Liver (tissue), 9 donors: ENCODE results near the gene NIM1K. TPM values are rescaled to one million over a fixed set of nuclear protein-coding genes. Genes with fewer than 3 reads are reported as not detected.

Experiments
- DNase-seq: peaks from one replicate; pipeline ENCODE4 v3.0.0-alpha.2; 2017; ENCODE audit warnings: low spot score
- H3K27ac ChIP-seq, 2 donors: one replicate each; pipeline ENCODE4 v1.7.0; 2013; ENCODE audit warnings: inconsistent platforms in 2 of 2, low read length in 2 of 2, control low read depth in 1 of 2, low read depth in 1 of 2, mild to moderate bottlenecking in 1 of 2
- H3K27me3 ChIP-seq, 4 donors: one replicate each; pipeline versions ENCODE4 v1.6.1 to v1.7.0; 2013; ENCODE audit warnings: low read length in 3 of 4, inconsistent platforms in 1 of 4, mild to moderate bottlenecking in 1 of 4, moderate library complexity in 1 of 4; ENCODE audit not compliant: control insufficient read depth in 4 of 4, insufficient read depth in 4 of 4
- H3K36me3 ChIP-seq, 4 donors: one replicate each; pipeline versions ENCODE4 v1.6.1 to v1.7.0; 2013; ENCODE audit warnings: low read length in 3 of 4, mild to moderate bottlenecking in 3 of 4, low read depth in 1 of 4, moderate library complexity in 1 of 4; ENCODE audit not compliant: control insufficient read depth in 4 of 4, insufficient read depth in 3 of 4
- H3K4me1 ChIP-seq, 4 donors: one replicate each; pipeline versions ENCODE4 v1.6.1 to v1.7.0; 2013; ENCODE audit warnings: low read length in 3 of 4, mild to moderate bottlenecking in 3 of 4, moderate library complexity in 1 of 4; ENCODE audit not compliant: control insufficient read depth in 4 of 4, insufficient read depth in 4 of 4
- H3K4me3 ChIP-seq, 3 donors: one replicate each; pipeline versions ENCODE4 v1.6.1 to v1.7.0; 2013; ENCODE audit warnings: low read length in 3 of 3, control low read depth in 1 of 3, low read depth in 1 of 3, mild to moderate bottlenecking in 1 of 3
- H3K9ac ChIP-seq, 2 donors: one replicate each; pipeline ENCODE4 v1.7.0; 2013; ENCODE audit warnings: low read length in 2 of 2, mild to moderate bottlenecking in 2 of 2, moderate library complexity in 2 of 2, control low read depth in 1 of 2, low read depth in 1 of 2
- H3K9me3 ChIP-seq, 4 donors: one replicate each; pipeline versions ENCODE4 v1.6.1 to v1.7.0; 2013; ENCODE audit warnings: low read length in 3 of 4; ENCODE audit not compliant: control insufficient read depth in 4 of 4
- EGR1 ChIP-seq, 2 donors: IDR thresholded peaks; 2 replicates each; pipeline ENCODE4 v1.6.1; 2016 to 2018; ENCODE audit warnings: antibody characterized with exemption in 2 of 2, low read depth in 2 of 2
- FOXA1 ChIP-seq: IDR thresholded peaks from 2 replicates; pipeline ENCODE4 v1.6.1; 2016; ENCODE audit warnings: antibody characterized with exemption
- FOXA2 ChIP-seq: IDR thresholded peaks from 2 replicates; pipeline ENCODE4 v1.6.1; 2016; ENCODE audit warnings: antibody characterized with exemption
- GABPA ChIP-seq, 2 donors: IDR thresholded peaks in 1 of 2; conservative IDR thresholded peaks in 1 of 2; 2 replicates each; pipeline ENCODE4 v1.6.1; 2016; ENCODE audit warnings: antibody characterized with exemption in 2 of 2, mild to moderate bottlenecking in 1 of 2, moderate library complexity in 1 of 2
- HNF4A ChIP-seq, 2 donors: conservative IDR thresholded peaks; 2 replicates each; pipeline ENCODE4 v1.6.1; 2016; ENCODE audit warnings: antibody characterized with exemption in 2 of 2, mild to moderate bottlenecking in 2 of 2
- HNF4G ChIP-seq: IDR thresholded peaks from 2 replicates; pipeline ENCODE4 v1.6.1; 2016; ENCODE audit warnings: antibody characterized with exemption
- JUND ChIP-seq, 2 donors: IDR thresholded peaks; 2 replicates each; pipeline ENCODE4 v1.6.1; 2016; ENCODE audit warnings: antibody characterized with exemption in 2 of 2
- NR2F2 ChIP-seq: IDR thresholded peaks from 2 replicates; pipeline ENCODE4 v1.6.1; 2016; ENCODE audit warnings: antibody characterized with exemption
- RAD21 ChIP-seq, 2 donors: IDR thresholded peaks; 2 replicates each; pipeline ENCODE4 v1.6.1; 2016; ENCODE audit warnings: antibody characterized with exemption in 2 of 2, mild to moderate bottlenecking in 2 of 2
- RXRA ChIP-seq, 2 donors: IDR thresholded peaks; 2 replicates each; pipeline ENCODE4 v1.6.1; 2017 to 2018; ENCODE audit warnings: antibody characterized with exemption in 2 of 2, mild to moderate bottlenecking in 1 of 2
- SP1 ChIP-seq: IDR thresholded peaks from 2 replicates; pipeline ENCODE4 v1.6.1; 2018; ENCODE audit warnings: antibody characterized with exemption, mild to moderate bottlenecking
- TAF1 ChIP-seq: conservative IDR thresholded peaks from 2 replicates; pipeline ENCODE4 v1.6.1; 2016; ENCODE audit warnings: antibody characterized with exemption, mild to moderate bottlenecking
- YY1 ChIP-seq: IDR thresholded peaks from 2 replicates; pipeline ENCODE4 v1.6.1; 2016; ENCODE audit warnings: antibody characterized with exemption, mild to moderate bottlenecking
- WGBS: extraction: QIAGEN DNeasy Blood & Tissue Kit; methylation state at CpG from one replicate; pipeline ENCODE4 v1.1.7; 2013; 5-methylcytosine and 5-hydroxymethylcytosine counted together
- polyA plus RNA-seq, 2 donors: library from polyadenylated mRNA; stranded (reverse) in 1 of 2; unstranded in 1 of 2; fragments of 200-250 nt in 1 of 2; fragments of >200 nt in 1 of 2; fragmentation: Nextera tagmentation in 1 of 2; extraction: Ambion mirVana in 1 of 2; gene quantifications; one replicate each; pipeline versions ENCODE4 v1.2.1 to v1.2.3, GENCODE V29; 2013 to 2015
- total RNA-seq, 2 donors: library from RNA; depleted of rRNA; stranded (reverse); fragments of >200 nt; gene quantifications; one replicate each; pipeline ENCODE4 v1.2.3, GENCODE V29; 2014
- TF ChIP-seq, protein P1 (sequence below): IDR thresholded peaks from 2 replicates; pipeline ENCODE4 v1.6.1; 2016; ENCODE audit warnings: antibody characterized with exemption
- TF ChIP-seq, protein P2 (sequence below): IDR thresholded peaks from 2 replicates; pipeline ENCODE4 v1.6.1; 2016; ENCODE audit warnings: antibody characterized with exemption
- TF ChIP-seq, protein P3 (sequence below): fragments of 150-350 bp; IDR thresholded peaks from 2 replicates; pipeline ENCODE4 v1.5.1; 2017; ENCODE audit warnings: improper control_type of control experiment, low read depth, low read length; ENCODE audit not compliant: missing input control
- TF ChIP-seq, protein P4 (sequence below): IDR thresholded peaks from 2 replicates; pipeline ENCODE4 v1.6.1; 2016; ENCODE audit warnings: antibody characterized with exemption, mild to moderate bottlenecking
- TF ChIP-seq, protein P5 (sequence below): IDR thresholded peaks from 2 replicates; pipeline ENCODE4 v1.6.1; 2016; ENCODE audit warnings: antibody characterized with exemption
- donor health status: healthy.
- donor health status: healthy.
- donor health status: healthy.
- donor health status: healthy.
- donor health status: healthy.

The NIM1K gene
- total and polyA plus RNA-seq, 4 donors, result 0.07 to 0.15 TPM; not detected in 2

DNA sequence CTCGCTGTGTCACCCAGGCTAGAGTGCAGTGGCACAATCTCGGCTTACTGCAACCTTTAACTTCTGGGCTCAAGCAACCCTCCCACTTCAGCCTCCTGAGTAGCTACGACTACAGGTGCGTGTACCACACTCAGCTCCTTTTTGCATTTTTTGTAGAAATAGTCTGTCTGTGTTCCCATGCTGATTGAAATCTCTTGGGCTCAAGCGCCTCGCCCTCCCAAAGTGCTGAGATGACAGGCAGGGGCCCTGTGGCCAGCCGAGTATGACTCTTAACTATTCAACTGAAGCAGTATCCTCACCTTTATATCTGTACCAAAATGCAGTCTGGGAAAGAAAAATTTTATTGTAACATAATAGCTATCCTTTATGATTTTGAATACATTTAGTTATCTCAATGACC is 12.2 kb upstream of the NIM1K start:
- H3K36me3 ChIP-seq, result peaks cover 0 to 8% (median 3%) of the 10 kb centered on the region in 4 donors
- DNase-seq, result no peak
- H3K9ac ChIP-seq, result no peak overlapping the region
- no peaks in the 10 kb centered on the region for H3K9me3 ChIP-seq
- H3K27me3 ChIP-seq, result no peaks in the 10 kb centered on the region
- no peak overlapping the region for H3K4me3 ChIP-seq
- WGBS, result 95% methylated on average over 7 of the region's 7 CpGs
- no peak for TF ChIP-seq HNF4A (conservative IDR thresholded peaks at IDR 0.05)
- TF ChIP-seq, protein P1, sequence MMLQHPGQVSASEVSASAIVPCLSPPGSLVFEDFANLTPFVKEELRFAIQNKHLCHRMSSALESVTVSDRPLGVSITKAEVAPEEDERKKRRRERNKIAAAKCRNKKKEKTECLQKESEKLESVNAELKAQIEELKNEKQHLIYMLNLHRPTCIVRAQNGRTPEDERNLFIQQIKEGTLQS, result no peak
- TF ChIP-seq EGR1 (IDR thresholded peaks at IDR 0.05; ENCODE audit: low read depth in 2 of 2), result no peak
- TF ChIP-seq, protein P2, sequence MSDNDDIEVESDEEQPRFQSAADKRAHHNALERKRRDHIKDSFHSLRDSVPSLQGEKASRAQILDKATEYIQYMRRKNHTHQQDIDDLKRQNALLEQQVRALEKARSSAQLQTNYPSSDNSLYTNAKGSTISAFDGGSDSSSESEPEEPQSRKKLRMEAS, result no peak
- no peak for TF ChIP-seq GABPA (IDR thresholded peaks at IDR 0.05 in 1 of 2, conservative IDR thresholded peaks at IDR 0.05 in 1 of 2)
- TF ChIP-seq, protein P3, sequence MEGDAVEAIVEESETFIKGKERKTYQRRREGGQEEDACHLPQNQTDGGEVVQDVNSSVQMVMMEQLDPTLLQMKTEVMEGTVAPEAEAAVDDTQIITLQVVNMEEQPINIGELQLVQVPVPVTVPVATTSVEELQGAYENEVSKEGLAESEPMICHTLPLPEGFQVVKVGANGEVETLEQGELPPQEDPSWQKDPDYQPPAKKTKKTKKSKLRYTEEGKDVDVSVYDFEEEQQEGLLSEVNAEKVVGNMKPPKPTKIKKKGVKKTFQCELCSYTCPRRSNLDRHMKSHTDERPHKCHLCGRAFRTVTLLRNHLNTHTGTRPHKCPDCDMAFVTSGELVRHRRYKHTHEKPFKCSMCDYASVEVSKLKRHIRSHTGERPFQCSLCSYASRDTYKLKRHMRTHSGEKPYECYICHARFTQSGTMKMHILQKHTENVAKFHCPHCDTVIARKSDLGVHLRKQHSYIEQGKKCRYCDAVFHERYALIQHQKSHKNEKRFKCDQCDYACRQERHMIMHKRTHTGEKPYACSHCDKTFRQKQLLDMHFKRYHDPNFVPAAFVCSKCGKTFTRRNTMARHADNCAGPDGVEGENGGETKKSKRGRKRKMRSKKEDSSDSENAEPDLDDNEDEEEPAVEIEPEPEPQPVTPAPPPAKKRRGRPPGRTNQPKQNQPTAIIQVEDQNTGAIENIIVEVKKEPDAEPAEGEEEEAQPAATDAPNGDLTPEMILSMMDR, result no peak
- TF ChIP-seq FOXA1, result no peak
- no peak for TF ChIP-seq JUND (IDR thresholded peaks at IDR 0.05)
- TF ChIP-seq RAD21 (IDR thresholded peaks at IDR 0.05), result no peak
- TF ChIP-seq HNF4G, result no peak
- TF ChIP-seq TAF1, result no peak
- TF ChIP-seq RXRA (IDR thresholded peaks at IDR 0.05), result no peak
- no peak for TF ChIP-seq SP1
- TF ChIP-seq, protein P4, sequence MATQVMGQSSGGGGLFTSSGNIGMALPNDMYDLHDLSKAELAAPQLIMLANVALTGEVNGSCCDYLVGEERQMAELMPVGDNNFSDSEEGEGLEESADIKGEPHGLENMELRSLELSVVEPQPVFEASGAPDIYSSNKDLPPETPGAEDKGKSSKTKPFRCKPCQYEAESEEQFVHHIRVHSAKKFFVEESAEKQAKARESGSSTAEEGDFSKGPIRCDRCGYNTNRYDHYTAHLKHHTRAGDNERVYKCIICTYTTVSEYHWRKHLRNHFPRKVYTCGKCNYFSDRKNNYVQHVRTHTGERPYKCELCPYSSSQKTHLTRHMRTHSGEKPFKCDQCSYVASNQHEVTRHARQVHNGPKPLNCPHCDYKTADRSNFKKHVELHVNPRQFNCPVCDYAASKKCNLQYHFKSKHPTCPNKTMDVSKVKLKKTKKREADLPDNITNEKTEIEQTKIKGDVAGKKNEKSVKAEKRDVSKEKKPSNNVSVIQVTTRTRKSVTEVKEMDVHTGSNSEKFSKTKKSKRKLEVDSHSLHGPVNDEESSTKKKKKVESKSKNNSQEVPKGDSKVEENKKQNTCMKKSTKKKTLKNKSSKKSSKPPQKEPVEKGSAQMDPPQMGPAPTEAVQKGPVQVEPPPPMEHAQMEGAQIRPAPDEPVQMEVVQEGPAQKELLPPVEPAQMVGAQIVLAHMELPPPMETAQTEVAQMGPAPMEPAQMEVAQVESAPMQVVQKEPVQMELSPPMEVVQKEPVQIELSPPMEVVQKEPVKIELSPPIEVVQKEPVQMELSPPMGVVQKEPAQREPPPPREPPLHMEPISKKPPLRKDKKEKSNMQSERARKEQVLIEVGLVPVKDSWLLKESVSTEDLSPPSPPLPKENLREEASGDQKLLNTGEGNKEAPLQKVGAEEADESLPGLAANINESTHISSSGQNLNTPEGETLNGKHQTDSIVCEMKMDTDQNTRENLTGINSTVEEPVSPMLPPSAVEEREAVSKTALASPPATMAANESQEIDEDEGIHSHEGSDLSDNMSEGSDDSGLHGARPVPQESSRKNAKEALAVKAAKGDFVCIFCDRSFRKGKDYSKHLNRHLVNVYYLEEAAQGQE, result no peak
- TF ChIP-seq NR2F2, result no peak
- no peak for TF ChIP-seq FOXA2
- no peak for TF ChIP-seq YY1
- H3K4me1 ChIP-seq, result no peaks in the 10 kb centered on the region
- no peak overlapping the region for H3K27ac ChIP-seq

DNA sequence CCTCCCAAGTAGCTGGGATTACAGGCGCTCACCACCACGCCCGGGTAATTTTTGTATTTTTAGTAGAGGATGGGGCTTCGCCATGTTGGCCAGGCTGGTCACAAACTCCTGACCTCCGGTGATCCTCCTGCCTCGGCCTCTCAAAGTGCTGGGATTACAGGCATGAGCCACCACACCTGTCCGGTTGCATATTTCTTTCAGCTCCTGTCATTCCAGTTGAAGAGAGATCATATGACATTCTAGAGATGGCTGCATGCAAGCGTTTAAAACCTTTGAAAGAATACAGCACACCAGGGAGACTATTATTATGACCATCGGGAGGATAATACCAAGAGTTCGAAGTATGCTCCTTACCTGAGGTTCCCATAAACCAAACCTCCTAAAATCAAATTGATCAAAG is 9.6 kb upstream of the NIM1K start:
- TF ChIP-seq HNF4G (no peak), FOXA2 (no peak), EGR1 (IDR thresholded peaks at IDR 0.05; ENCODE audit: low read depth in 2 of 2) (no peak), RAD21 (IDR thresholded peaks at IDR 0.05) (no peak), RXRA (IDR thresholded peaks at IDR 0.05) (no peak), GABPA (IDR thresholded peaks at IDR 0.05 in 1 of 2, conservative IDR thresholded peaks at IDR 0.05 in 1 of 2) (no peak), SP1 (no peak), NR2F2 (no peak), YY1 (no peak), TAF1 (no peak), JUND (IDR thresholded peaks at IDR 0.05) (no peak)
- TF ChIP-seq, protein P1, result no peak
- TF ChIP-seq, protein P3, result no peak
- TF ChIP-seq, protein P5, sequence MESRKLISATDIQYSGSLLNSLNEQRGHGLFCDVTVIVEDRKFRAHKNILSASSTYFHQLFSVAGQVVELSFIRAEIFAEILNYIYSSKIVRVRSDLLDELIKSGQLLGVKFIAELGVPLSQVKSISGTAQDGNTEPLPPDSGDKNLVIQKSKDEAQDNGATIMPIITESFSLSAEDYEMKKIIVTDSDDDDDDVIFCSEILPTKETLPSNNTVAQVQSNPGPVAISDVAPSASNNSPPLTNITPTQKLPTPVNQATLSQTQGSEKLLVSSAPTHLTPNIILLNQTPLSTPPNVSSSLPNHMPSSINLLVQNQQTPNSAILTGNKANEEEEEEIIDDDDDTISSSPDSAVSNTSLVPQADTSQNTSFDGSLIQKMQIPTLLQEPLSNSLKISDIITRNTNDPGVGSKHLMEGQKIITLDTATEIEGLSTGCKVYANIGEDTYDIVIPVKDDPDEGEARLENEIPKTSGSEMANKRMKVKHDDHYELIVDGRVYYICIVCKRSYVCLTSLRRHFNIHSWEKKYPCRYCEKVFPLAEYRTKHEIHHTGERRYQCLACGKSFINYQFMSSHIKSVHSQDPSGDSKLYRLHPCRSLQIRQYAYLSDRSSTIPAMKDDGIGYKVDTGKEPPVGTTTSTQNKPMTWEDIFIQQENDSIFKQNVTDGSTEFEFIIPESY, result no peak
- TF ChIP-seq, protein P2, result no peak
- no peaks in the 10 kb centered on the region for H3K4me1 ChIP-seq
- peaks cover 0 to 3% (median 1%) of the 10 kb centered on the region in 4 donors for H3K36me3 ChIP-seq
- 99% methylated on average over 10 of the region's 10 CpGs for WGBS
- H3K9me3 ChIP-seq, result no peaks in the 10 kb centered on the region
- H3K27me3 ChIP-seq, result no peaks in the 10 kb centered on the region
- H3K27ac ChIP-seq, result no peak overlapping the region
- no peak overlapping the region for H3K9ac ChIP-seq
- no peak for DNase-seq
- no peak overlapping the region for H3K4me3 ChIP-seq
